HUES6 (cell line): Measurements from ENCODE around the gene S100A8.

ENCODE experiments used
- H3K27ac ChIP-seq: 2 replicates; pipeline ENCODE4 v1.7.0; 2013; ENCODE audit warnings: low read depth, mild to moderate bottlenecking, low read length, inconsistent platforms
- H3K27me3 ChIP-seq: 2 replicates; pipeline ENCODE4 v1.6.1; 2013; ENCODE audit warnings: low read length; ENCODE audit not compliant: control insufficient read depth, insufficient read depth
- H3K36me3 ChIP-seq: 2 replicates; pipeline ENCODE4 v1.6.1; 2013; ENCODE audit warnings: low read length; ENCODE audit not compliant: control insufficient read depth, insufficient read depth
- H3K4me1 ChIP-seq: 2 replicates; pipeline ENCODE4 v1.6.1; 2013; ENCODE audit warnings: low read length; ENCODE audit not compliant: control insufficient read depth, insufficient read depth
- H3K4me3 ChIP-seq: 2 replicates; pipeline ENCODE4 v1.5.1; 2013; ENCODE audit warnings: low read depth, low read length
- H3K9ac ChIP-seq: one replicate; pipeline ENCODE4 v1.6.1; 2013; ENCODE audit warnings: mild to moderate bottlenecking, low read length
- H3K9me3 ChIP-seq: 2 replicates; pipeline ENCODE4 v1.6.1; 2013; ENCODE audit warnings: low read depth, low read length; ENCODE audit not compliant: control insufficient read depth, insufficient read depth

The S100A8 gene

DNA sequence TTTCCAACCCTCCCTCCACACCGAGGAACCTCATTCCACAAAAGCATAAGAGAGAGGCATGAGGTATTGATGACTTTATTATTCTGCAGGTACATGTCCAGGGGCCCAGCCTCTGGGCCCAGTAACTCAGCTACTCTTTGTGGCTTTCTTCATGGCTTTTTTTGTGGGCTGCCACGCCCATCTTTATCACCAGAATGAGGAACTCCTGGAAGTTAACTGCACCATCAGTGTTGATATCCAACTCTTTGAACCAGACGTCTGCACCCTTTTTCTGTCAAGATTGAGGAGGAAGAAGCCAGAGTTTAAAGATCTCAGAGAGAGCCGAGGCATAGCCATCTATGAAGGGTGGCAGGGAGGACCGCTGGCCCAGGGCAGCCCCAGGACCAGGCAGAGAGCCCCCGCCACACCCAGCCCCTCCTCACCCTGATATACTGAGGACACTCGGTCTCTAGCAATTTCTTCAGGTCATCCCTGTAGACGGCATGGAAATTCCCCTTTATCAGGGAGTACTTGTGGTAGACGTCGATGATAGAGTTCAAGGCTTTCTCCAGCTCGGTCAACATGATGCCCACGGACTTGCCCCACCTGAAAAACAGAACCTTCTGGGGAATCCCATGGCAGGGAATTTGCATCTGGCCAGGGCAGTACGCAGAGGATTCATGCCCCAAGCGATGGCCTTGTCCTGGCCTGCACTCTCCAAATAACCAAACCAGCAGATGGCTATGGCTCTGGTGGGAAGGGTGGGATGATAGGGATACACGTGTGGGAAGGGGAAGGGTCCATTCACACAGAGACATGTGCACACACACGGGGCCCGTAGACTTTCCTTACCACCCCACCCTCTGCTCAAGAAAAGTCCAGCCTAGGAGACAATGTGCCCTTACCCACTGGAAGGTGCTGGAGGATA, 647 bp downstream of the S100A8 start:
- no peaks in the 10 kb centered on the region for H3K9me3 ChIP-seq
- H3K27me3 ChIP-seq, result peaks cover 6% of the 10 kb centered on the region
- H3K27ac ChIP-seq, result no peak overlapping the region
- H3K9ac ChIP-seq, result no peak overlapping the region
- no peaks in the 10 kb centered on the region for H3K36me3 ChIP-seq
- no peaks in the 10 kb centered on the region for H3K4me1 ChIP-seq
- H3K4me3 ChIP-seq, result no peak overlapping the region

GRCh38 chr1:153389401-153389800, 1.5 kb downstream of the S100A8 start:
- no peak overlapping the region for H3K9ac ChIP-seq
- H3K9me3 ChIP-seq, result no peaks in the 10 kb centered on the region
- H3K4me1 ChIP-seq, result no peaks in the 10 kb centered on the region
- H3K27ac ChIP-seq, result no peak overlapping the region
- H3K4me3 ChIP-seq, result no peak overlapping the region
- no peaks in the 10 kb centered on the region for H3K36me3 ChIP-seq
- 0 out of 2 replicates have a peak, but pooled peaks cover 3% of the 10 kb centered on the region for H3K27me3 ChIP-seq

DNA sequence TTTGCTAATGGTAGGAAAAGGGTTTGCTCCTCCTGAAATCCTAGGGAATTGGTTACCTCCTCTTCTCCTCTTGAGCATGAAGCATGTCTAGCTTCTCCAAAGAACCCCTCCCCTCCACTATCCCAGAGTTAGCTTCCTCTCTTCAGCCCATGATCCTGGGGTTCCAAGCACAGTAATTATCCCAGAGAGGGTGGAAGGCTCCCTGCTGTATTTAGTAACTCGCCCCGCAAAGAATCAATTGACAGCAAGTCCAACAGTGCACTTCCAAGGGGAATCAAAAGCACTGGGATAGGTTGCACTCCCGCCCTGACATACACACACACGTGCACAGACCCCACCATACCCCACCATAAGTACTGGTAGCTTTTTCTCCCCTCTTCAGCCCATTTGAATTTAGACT, 3.1 kb downstream of the S100A8 start:
- no peaks in the 10 kb centered on the region for H3K9me3 ChIP-seq
- no peak overlapping the region for H3K27ac ChIP-seq
- H3K27me3 ChIP-seq, result 0 out of 2 replicates have a peak, but pooled peaks cover 6% of the 10 kb centered on the region

DNA sequence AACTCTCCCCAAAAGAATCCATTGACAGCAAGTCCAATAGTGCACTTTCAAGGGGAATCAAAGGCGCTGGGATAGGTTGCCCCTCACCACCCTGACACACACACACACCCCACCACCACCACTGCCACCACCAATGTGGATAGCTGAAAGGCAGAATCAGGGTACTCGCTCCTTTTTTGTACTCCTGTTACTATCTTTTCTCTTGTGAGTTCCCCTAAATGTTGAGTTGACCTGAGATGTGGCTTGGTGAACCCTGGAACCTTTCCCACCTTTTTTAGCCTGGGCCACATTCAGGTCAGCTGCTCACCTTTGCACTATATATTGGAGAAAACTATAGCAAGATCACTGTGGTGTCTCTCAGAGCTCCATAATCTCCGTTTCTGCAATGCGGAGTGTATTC, 3.9 kb downstream of the S100A8 start:
- no peaks in the 10 kb centered on the region for H3K9me3 ChIP-seq
- H3K27me3 ChIP-seq, result 0 out of 2 replicates have a peak, but pooled peaks cover 6% of the 10 kb centered on the region
- H3K36me3 ChIP-seq, result no peaks in the 10 kb centered on the region
- H3K27ac ChIP-seq, result no peak overlapping the region
- H3K4me3 ChIP-seq, result no peak overlapping the region
- no peak overlapping the region for H3K9ac ChIP-seq
- no peaks in the 10 kb centered on the region for H3K4me1 ChIP-seq

More for the DNA sequence above, 3.1 kb downstream of the S100A8 start:
- H3K4me1 ChIP-seq, result no peaks in the 10 kb centered on the region
- no peak overlapping the region for H3K4me3 ChIP-seq
- H3K36me3 ChIP-seq, result no peaks in the 10 kb centered on the region
- H3K9ac ChIP-seq, result no peak overlapping the region

GRCh38 chr1:153386500-153386901, 4.4 kb downstream of the S100A8 start:
- Histone ChIP-seq H3K9ac (no peak overlapping the region), H3K36me3 (no peaks in the 10 kb centered on the region), H3K9me3 (no peaks in the 10 kb centered on the region), H3K27me3 (0 out of 2 replicates have a peak, but pooled peaks cover 6% of the 10 kb centered on the region), H3K4me3 (no peak overlapping the region), H3K27ac (no peak overlapping the region), H3K4me1 (no peaks in the 10 kb centered on the region)

- Histone ChIP-seq H3K27ac (no peak overlapping the region), H3K9me3 (no peaks in the 10 kb centered on the region)
These were observed 5.8 kb downstream of the S100A8 start for GRCh38 chr1:153384958-153385580.

DNA sequence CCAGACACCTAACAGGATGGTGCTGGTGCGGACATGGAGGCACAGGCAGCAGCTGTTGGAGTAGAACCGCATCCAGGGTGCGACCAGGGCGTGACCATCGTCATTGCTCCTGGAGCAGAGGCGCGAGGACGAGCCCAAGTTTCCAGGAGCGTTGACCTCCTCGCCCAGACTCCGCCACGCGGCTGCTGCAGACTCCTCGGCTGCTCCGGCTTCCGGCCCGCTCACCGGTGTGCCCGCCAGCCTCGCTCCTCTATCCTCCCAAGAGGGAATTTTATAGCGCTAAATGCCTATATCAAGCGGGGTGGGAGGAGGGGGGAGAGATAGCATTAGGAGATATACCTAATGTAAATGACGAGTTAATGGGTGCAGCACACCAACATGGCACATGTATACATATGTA, 10.2 kb downstream of the S100A8 start:
- Histone ChIP-seq H3K4me1 (no peaks in the 10 kb centered on the region), H3K9ac (no peak overlapping the region), H3K9me3 (no peaks in the 10 kb centered on the region), H3K27ac (no peak overlapping the region), H3K4me3 (no peak overlapping the region), H3K36me3 (no peaks in the 10 kb centered on the region), H3K27me3 (peaks cover 9% of the 10 kb centered on the region; the same call in 1 of the 2 replicates)

More at GRCh38 chr1:153384958-153385580, 5.8 kb downstream of the S100A8 start:
- Histone ChIP-seq H3K4me3 (no peak overlapping the region), H3K9ac (no peak overlapping the region), H3K4me1 (no peaks in the 10 kb centered on the region), H3K36me3 (no peaks in the 10 kb centered on the region), H3K27me3 (0 out of 2 replicates have a peak, but pooled peaks cover 4% of the 10 kb centered on the region)

DNA sequence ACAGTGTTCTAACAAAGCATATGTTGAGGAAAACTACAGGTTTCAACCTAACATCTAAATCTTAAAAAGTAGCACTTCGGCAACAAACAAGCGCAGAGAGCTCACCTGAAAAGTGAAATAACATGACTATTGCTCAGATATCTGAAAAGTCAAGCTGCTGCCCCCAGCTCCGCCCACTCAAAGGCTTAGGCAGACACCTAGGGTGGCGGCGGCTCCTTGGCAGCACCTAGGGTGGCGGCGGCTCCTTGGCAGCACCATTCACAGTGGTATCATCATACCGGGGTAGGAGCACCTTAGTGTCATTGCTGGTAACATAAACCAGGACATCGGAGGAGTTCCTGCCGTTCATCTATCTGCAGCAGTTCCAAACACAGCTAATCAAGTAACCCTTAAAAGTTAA, 11.3 kb downstream of the S100A8 start:
- no peaks in the 10 kb centered on the region for H3K36me3 ChIP-seq
- H3K9ac ChIP-seq, result no peak overlapping the region
- H3K4me1 ChIP-seq, result no peaks in the 10 kb centered on the region
- no peak overlapping the region for H3K4me3 ChIP-seq
- peaks cover 9% of the 10 kb centered on the region; the same call in 1 of the 2 replicates for H3K27me3 ChIP-seq
- H3K27ac ChIP-seq, result no peak overlapping the region
- H3K9me3 ChIP-seq, result no peaks in the 10 kb centered on the region

DNA sequence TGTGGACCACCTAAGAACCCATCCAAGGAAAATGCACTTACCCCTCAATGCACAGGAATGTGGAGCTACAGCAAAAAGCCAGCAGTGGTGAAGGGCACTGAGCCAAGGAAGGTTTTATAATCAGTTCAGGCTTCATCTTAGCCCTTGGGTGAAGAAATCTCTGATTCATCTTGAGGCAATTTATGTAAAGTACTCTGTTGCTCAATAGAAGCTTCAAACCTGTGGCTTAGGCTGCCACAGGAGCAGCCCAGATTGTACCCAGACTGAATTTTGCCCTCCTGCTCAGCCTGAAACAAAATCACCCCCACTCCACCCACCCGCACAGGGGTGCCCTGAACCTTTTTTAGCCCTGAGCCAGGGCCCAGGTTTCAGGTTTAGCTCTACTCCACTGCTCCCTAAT, 15.4 kb downstream of the S100A8 start, which contains the start of gene S100A12:
TSS of gene S100A12 (minus strand) at position 111 of the 400 bp plus-strand sequence. CDS start 1,029 bp downstream, outside the sequence.
- no peak within 1 kb of the TSS for H3K9ac ChIP-seq
- H3K9me3 ChIP-seq, result no peaks in the 10 kb centered on the region
- H3K4me3 ChIP-seq, result no peak within 1 kb of the TSS
- H3K27ac ChIP-seq, result no peak within 1 kb of the TSS
- H3K4me1 ChIP-seq, result no peaks in the 10 kb centered on the region
- H3K27me3 ChIP-seq, result peaks cover 8% of the 10 kb centered on the region
- no peaks in the 10 kb centered on the region for H3K36me3 ChIP-seq

DNA sequence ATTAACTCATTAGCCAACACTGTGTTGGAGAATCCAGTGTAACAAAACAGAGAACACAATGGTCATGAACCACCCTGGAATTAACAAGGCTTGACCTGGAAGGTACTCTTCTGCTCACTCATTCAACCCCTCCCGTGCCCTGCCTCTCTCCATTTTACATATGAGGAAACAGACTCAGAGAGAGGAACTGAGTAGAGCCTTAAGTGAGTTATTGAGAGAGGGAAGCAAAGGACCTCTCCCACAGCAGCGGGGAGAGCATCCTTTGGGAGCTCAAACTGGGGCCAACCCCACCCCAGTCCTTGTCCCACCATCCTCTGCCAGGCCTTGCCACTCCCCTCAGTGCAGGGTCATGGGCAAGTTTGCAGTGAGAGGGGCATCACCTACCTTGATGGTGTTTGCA, 16.8 kb downstream of the S100A8 start:
- no peaks in the 10 kb centered on the region for H3K9me3 ChIP-seq
- H3K27ac ChIP-seq, result no peak overlapping the region
- H3K4me3 ChIP-seq, result no peak overlapping the region
- no peaks in the 10 kb centered on the region for H3K36me3 ChIP-seq
- no peaks in the 10 kb centered on the region for H3K4me1 ChIP-seq
- no peak overlapping the region for H3K9ac ChIP-seq
- H3K27me3 ChIP-seq, result peaks cover 6% of the 10 kb centered on the region

GRCh38 chr1:153372571-153372970, 18.3 kb downstream of the S100A8 start:
- Histone ChIP-seq H3K4me3 (no peak overlapping the region), H3K36me3 (no peaks in the 10 kb centered on the region), H3K9ac (no peak overlapping the region), H3K27ac (no peak overlapping the region), H3K4me1 (no peaks in the 10 kb centered on the region), H3K27me3 (peaks cover 3% of the 10 kb centered on the region; the same call in 1 of the 2 replicates), H3K9me3 (no peaks in the 10 kb centered on the region)
